Mesenchymal stem cell (in vitro differentiated cells and primary cell): ENCODE results near the gene GAL.

Experiments
- DNase-seq: peaks from one replicate; pipeline ENCODE4 v3.0.0-alpha.2; 2013
- H2AFZ ChIP-seq: one replicate; pipeline ENCODE4 v1.6.1; 2013; ENCODE audit warnings: low read depth, mild to moderate bottlenecking, control low read depth, inconsistent platforms, low read length, moderate library complexity
- H2AK5ac ChIP-seq: 2 replicates; pipeline ENCODE4 v1.6.1; 2013; ENCODE audit warnings: low read length, moderate library complexity, mild to moderate bottlenecking, inconsistent platforms; ENCODE audit not compliant: severe bottlenecking
- H2BK120ac ChIP-seq: one replicate; pipeline ENCODE4 v1.6.1; 2013; ENCODE audit warnings: low read depth, mild to moderate bottlenecking, inconsistent platforms, low read length, moderate library complexity
- H2BK12ac ChIP-seq, 2 experiments: one replicate each; pipeline ENCODE4 v1.6.1; 2013; ENCODE audit warnings: inconsistent platforms in 2 of 2, low read length in 2 of 2, mild to moderate bottlenecking in 2 of 2, moderate library complexity in 2 of 2, control low read depth in 1 of 2
- H2BK15ac ChIP-seq: one replicate; pipeline ENCODE4 v1.6.1; 2013; ENCODE audit warnings: mild to moderate bottlenecking, low read depth, inconsistent platforms; ENCODE audit not compliant: poor library complexity, severe bottlenecking
- H2BK5ac ChIP-seq: 2 replicates; pipeline ENCODE4 v1.6.1; 2013; ENCODE audit warnings: low read depth, mild to moderate bottlenecking, low read length, control low read depth, inconsistent platforms; ENCODE audit not compliant: poor library complexity, severe bottlenecking
- H3K14ac ChIP-seq, 2 experiments: one replicate each; pipeline ENCODE4 v1.6.1; 2013; ENCODE audit warnings: inconsistent platforms in 2 of 2, low read length in 2 of 2, control low read depth in 1 of 2, mild to moderate bottlenecking in 1 of 2, moderate library complexity in 1 of 2
- H3K18ac ChIP-seq, 2 experiments: one replicate each; pipeline ENCODE4 v1.6.1; 2013; ENCODE audit warnings: inconsistent platforms in 2 of 2, low read length in 2 of 2, control low read depth in 1 of 2, low read depth in 1 of 2, mild to moderate bottlenecking in 1 of 2
- H3K23ac ChIP-seq, 2 experiments: one replicate each; pipeline ENCODE4 v1.6.1; 2013; ENCODE audit warnings: inconsistent platforms in 2 of 2, low read length in 2 of 2, mild to moderate bottlenecking in 2 of 2, moderate library complexity in 2 of 2, control low read depth in 1 of 2
- H3K27ac ChIP-seq: 2 replicates; pipeline ENCODE4 v1.5.1; 2013; ENCODE audit warnings: mild to moderate bottlenecking, moderate library complexity, low read length, control low read depth, inconsistent platforms; ENCODE audit not compliant: poor library complexity, severe bottlenecking
- H3K27me3 ChIP-seq, 2 experiments: 2 replicates each; pipeline versions ENCODE4 v1.6.1 to v1.7.0; 2013; ENCODE audit warnings: low read length in 2 of 2, mild to moderate bottlenecking in 2 of 2, moderate library complexity in 2 of 2, control low read depth in 1 of 2, inconsistent platforms in 1 of 2; ENCODE audit not compliant: control insufficient read depth in 1 of 2, insufficient read depth in 1 of 2
- H3K36me3 ChIP-seq, 2 experiments: 2 replicates each; pipeline versions ENCODE4 v1.6.1 to v1.7.0; 2013; ENCODE audit warnings: low read length in 2 of 2, control low read depth in 1 of 2, inconsistent platforms in 1 of 2, low read depth in 1 of 2, mild to moderate bottlenecking in 1 of 2; ENCODE audit not compliant: insufficient read depth in 2 of 2, control insufficient read depth in 1 of 2
- H3K4ac ChIP-seq, 2 experiments: one replicate each; pipeline ENCODE4 v1.6.1; 2013; ENCODE audit warnings: inconsistent platforms in 2 of 2, low read length in 2 of 2, mild to moderate bottlenecking in 2 of 2, moderate library complexity in 2 of 2, control low read depth in 1 of 2, low read depth in 1 of 2
- H3K4me1 ChIP-seq: 2 replicates; pipeline ENCODE4 v1.6.1; 2013; ENCODE audit warnings: low read depth, low read length, control low read depth; ENCODE audit not compliant: control insufficient read depth, insufficient read depth
- H3K4me2 ChIP-seq: 2 replicates; pipeline ENCODE4 v1.6.1; 2013; ENCODE audit warnings: low read length, mild to moderate bottlenecking, inconsistent platforms; ENCODE audit not compliant: poor library complexity, severe bottlenecking
- H3K4me3 ChIP-seq, 2 experiments: 2 replicates each; pipeline versions ENCODE4 v1.5.1 to v1.7.0; 2013; ENCODE audit warnings: low read length in 2 of 2, mild to moderate bottlenecking in 2 of 2, control low read depth in 1 of 2, low read depth in 1 of 2; ENCODE audit not compliant: insufficient read depth in 1 of 2
- H3K79me1 ChIP-seq: replicated peaks from 2 replicates; pipeline ENCODE4 v1.6.1; 2013; ENCODE audit warnings: mild to moderate bottlenecking, control low read depth, low read length, inconsistent platforms; ENCODE audit not compliant: poor library complexity, severe bottlenecking
- H3K9ac ChIP-seq: 2 replicates; pipeline ENCODE4 v1.7.0; 2013; ENCODE audit warnings: mild to moderate bottlenecking, low read length, moderate library complexity
- H3K9me3 ChIP-seq: 2 replicates; pipeline ENCODE4 v1.7.0; 2013; ENCODE audit warnings: mild to moderate bottlenecking, low read length; ENCODE audit not compliant: control insufficient read depth
- H4K8ac ChIP-seq: one replicate; pipeline ENCODE4 v1.6.1; 2013; ENCODE audit warnings: inconsistent platforms, mild to moderate bottlenecking, low read length, moderate library complexity
- H4K91ac ChIP-seq: one replicate; pipeline ENCODE4 v1.6.1; 2013; ENCODE audit warnings: mild to moderate bottlenecking, low read length, inconsistent platforms
- WGBS: methylation state at CpG from one replicate; pipeline ENCODE4 v1.1.7; 2013; ENCODE audit warnings: mixed read lengths; 5-methylcytosine and 5-hydroxymethylcytosine counted together

The GAL gene

DNA sequence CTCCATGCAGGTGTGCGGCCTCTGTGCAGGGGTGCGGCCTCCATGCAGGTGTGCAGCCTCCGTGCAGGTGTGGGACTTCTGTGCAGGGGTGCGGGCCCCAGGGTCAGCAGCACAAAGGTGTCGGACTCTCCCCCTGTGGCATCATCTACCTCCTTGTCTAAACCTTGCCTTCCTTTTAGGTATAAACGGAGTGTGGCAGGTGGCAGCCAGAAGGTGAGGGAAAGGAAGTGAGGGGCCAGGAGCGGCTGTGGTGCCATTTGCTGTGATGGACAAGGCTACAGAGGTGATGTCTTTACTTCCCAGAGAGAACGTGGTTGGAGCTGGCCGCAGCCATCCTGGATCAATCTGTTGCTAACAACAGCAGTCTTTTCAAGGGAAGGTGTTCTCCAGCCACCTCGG, 9.1 kb downstream of the GAL start:
- Histone ChIP-seq H3K4me1 (no peaks in the 10 kb centered on the region), H3K14ac (no peak overlapping the region), H2BK120ac (no peak overlapping the region), H3K4me2 (no peak overlapping the region), H2BK12ac (no peak overlapping the region), H3K9ac (no peak overlapping the region), H3K4me3 (no peak overlapping the region), H3K79me1 (no peaks in the 10 kb centered on the region), H3K23ac (no peak overlapping the region), H3K4ac (no peak overlapping the region), H3K9me3 (peaks cover 26% of the 10 kb centered on the region), H2AFZ (no peak overlapping the region), H4K91ac (no peak overlapping the region), H2BK15ac (no peak overlapping the region), H4K8ac (no peak overlapping the region), H2AK5ac (no peak overlapping the region), H3K36me3 (no peaks in the 10 kb centered on the region), H2BK5ac (no peak overlapping the region), H3K18ac (no peak overlapping the region), H3K27me3 (peaks cover 61 to 78% of the 10 kb centered on the region in 2 experiments), H3K27ac (no peak overlapping the region)
- DNase-seq, result no peak
- WGBS, result 91% methylated on average over 9 of the region's 10 CpGs

DNA sequence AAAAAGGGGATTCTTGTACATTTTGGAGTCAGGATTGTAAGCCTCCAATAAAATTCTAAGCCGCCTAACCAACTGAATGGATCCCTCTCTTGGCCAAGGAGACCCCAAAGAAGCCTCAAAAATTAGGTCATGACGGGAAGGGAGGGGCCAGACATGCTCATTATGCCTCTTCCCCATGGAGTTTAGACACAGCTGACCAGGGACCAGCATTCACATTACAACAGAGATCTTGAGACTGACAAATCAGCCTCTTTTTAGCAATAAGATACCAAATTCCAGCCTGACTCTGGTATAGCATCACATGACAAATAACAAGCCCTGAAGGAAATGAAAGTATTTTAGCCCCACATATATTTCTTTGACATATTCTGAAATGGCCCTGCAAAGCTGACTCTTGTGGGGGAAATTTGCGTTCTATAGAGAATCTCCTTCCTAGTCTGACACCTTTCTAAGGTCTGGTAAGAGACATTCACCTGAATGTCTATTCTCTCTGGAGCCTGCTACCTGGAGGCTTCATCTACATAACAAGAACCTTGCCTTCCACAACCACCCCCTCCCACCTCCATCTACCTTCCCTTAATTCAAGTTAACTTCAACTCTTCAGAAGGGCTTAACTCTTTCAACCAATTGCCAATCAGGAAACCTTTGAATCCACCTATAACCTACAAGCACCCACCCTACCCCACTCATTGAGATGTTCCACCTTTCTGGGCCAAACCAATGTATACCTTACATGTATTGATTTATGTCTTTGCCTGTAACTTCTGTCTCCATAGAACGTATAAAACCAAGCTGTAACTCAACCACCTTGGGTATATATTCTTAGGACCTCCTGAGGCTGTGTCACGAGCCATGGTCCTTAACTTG, 10.3 kb downstream of the GAL start:
- no peak overlapping the region for H3K14ac ChIP-seq
- no peak overlapping the region for H2BK5ac ChIP-seq
- H3K18ac ChIP-seq, result no peak overlapping the region
- no peak overlapping the region for H2AFZ ChIP-seq
- no peak overlapping the region for H4K91ac ChIP-seq
- peaks cover 35% of the 10 kb centered on the region for H3K9me3 ChIP-seq
- H2BK12ac ChIP-seq, result no peak overlapping the region
- H2AK5ac ChIP-seq, result no peak overlapping the region
- H3K23ac ChIP-seq, result no peak overlapping the region
- H3K79me1 ChIP-seq, result no peaks in the 10 kb centered on the region
- H3K27me3 ChIP-seq, result peaks cover 49 to 66% of the 10 kb centered on the region in 2 experiments
- H3K4me3 ChIP-seq, result no peak overlapping the region
- H3K9ac ChIP-seq, result no peak overlapping the region
- no peak overlapping the region for H2BK15ac ChIP-seq
- H3K4me2 ChIP-seq, result no peak overlapping the region
- 50% methylated on average over 4 of the region's 5 CpGs for WGBS
- no peak for DNase-seq
- H3K4me1 ChIP-seq, result no peaks in the 10 kb centered on the region
- no peak overlapping the region for H3K4ac ChIP-seq
- no peak overlapping the region for H4K8ac ChIP-seq
- H3K27ac ChIP-seq, result no peak overlapping the region
- no peak overlapping the region for H2BK120ac ChIP-seq
- no peaks in the 10 kb centered on the region for H3K36me3 ChIP-seq

DNA sequence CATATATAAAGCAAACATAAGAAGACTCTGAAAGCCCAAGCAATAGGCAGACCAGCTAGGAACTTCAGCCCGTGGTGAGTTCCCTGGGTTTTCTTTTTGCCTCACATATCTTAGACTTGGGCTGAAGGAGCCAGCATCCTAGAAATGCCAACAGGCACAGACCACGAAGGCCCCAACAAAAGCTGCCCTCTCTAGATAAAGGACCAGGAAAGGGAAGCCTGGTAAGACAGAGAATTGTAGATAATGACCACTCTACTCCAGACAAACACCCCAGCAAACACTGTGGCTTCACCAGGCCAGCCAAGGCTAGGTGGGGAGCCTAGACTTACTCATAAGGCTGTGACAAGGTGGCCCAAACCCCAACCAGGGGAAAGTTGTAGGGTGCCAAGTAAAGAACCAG, 11.2 kb downstream of the GAL start:
- H3K9me3 ChIP-seq, result peaks cover 37% of the 10 kb centered on the region
- H2BK120ac ChIP-seq, result no peak overlapping the region
- no peak overlapping the region for H2AK5ac ChIP-seq
- no peak overlapping the region for H3K4me3 ChIP-seq
- H3K18ac ChIP-seq, result no peak overlapping the region
- H3K9ac ChIP-seq, result no peak overlapping the region
- H2BK15ac ChIP-seq, result no peak overlapping the region
- no peaks in the 10 kb centered on the region for H3K4me1 ChIP-seq
- H3K23ac ChIP-seq, result no peak overlapping the region
- no peak overlapping the region for H3K14ac ChIP-seq
- H3K36me3 ChIP-seq, result no peaks in the 10 kb centered on the region
- H2BK5ac ChIP-seq, result no peak overlapping the region
- H4K91ac ChIP-seq, result no peak overlapping the region
- no peak overlapping the region for H3K27ac ChIP-seq
- H3K4me2 ChIP-seq, result no peak overlapping the region
- H3K4ac ChIP-seq, result no peak overlapping the region
- H3K27me3 ChIP-seq, result peaks cover 42 to 58% of the 10 kb centered on the region in 2 experiments
- 89% methylated on average over 1 of the region's 2 CpGs for WGBS
- no peaks in the 10 kb centered on the region for H3K79me1 ChIP-seq
- H2BK12ac ChIP-seq, result no peak overlapping the region
- no peak overlapping the region for H2AFZ ChIP-seq
- DNase-seq, result no peak
- H4K8ac ChIP-seq, result no peak overlapping the region

DNA sequence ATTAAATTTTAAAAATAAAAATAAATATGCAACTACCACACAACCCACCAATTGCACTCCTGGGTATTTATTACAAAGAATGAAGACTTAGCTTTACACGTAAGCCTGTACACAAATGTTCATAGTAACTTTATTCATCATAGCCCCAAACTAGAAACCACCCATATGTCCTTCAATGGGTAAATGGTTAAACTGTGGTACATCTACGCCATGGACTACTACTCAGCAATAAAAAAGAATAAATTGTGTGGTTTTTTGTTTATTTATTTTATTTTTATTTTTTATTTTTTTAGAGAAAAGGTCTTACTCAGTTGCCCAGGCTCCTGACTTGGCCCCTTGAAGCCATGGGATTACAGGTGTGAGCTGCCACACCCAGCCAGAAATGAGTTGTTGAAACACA, 14.6 kb downstream of the GAL start:
- H2BK120ac ChIP-seq, result no peak overlapping the region
- no peaks in the 10 kb centered on the region for H3K4me1 ChIP-seq
- H2BK5ac ChIP-seq, result no peak overlapping the region
- no peak overlapping the region for H3K18ac ChIP-seq
- H4K8ac ChIP-seq, result no peak overlapping the region
- DNase-seq, result no peak
- no peak overlapping the region for H3K23ac ChIP-seq
- H2AFZ ChIP-seq, result no peak overlapping the region
- H3K79me1 ChIP-seq, result no peaks in the 10 kb centered on the region
- WGBS, result 100% methylated on average over 1 of the region's 2 CpGs
- H3K27ac ChIP-seq, result no peak overlapping the region
- peaks cover 29 to 61% of the 10 kb centered on the region in 2 experiments for H3K27me3 ChIP-seq
- no peak overlapping the region for H3K14ac ChIP-seq
- H3K36me3 ChIP-seq, result no peaks in the 10 kb centered on the region
- no peak overlapping the region for H4K91ac ChIP-seq
- no peak overlapping the region for H2AK5ac ChIP-seq
- H3K4ac ChIP-seq, result no peak overlapping the region
- no peak overlapping the region for H2BK15ac ChIP-seq
- no peak overlapping the region for H3K4me2 ChIP-seq
- H3K9me3 ChIP-seq, result peaks cover 37% of the 10 kb centered on the region
- H3K9ac ChIP-seq, result no peak overlapping the region
- H2BK12ac ChIP-seq, result no peak overlapping the region
- H3K4me3 ChIP-seq, result no peak overlapping the region
